ENCODE measurements around the gene SYT13. TPM values are rescaled to one million over a fixed set of nuclear protein-coding genes. Genes with fewer than 3 reads are reported as not detected.

Gene SYT13
- total and polyA plus RNA-seq, 7 experiments from 2014 or later, result not detected

DNA sequence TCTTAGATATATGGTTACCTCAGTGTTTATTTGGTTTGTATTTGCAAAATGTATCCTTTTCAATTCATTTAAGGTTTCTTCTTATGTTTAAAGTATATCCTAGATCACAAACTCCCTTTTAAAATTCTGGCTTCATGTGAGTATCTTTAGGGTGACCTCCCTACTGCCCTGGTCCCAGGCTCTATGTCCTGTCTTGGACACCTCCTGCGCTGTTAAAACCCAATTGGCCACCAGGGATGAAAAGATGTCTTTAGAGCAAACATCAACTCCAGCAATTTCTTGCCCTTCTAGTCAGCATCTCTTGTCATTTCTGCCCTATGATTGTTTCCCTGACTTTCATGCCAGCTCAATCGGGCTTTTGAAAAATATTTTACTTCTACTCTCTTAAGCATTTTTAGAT is 28.8 kb upstream of the SYT13 start:
- H3K27ac ChIP-seq (ENCODE audit: low read depth, low read length), result no peak overlapping the region
- no peak overlapping the region for H3K4me3 ChIP-seq (ENCODE audit: low read length)
- H3K27ac Mint-ChIP-seq, result no peak overlapping the region
- peaks cover 25 to 41% (median 27%) of the 10 kb centered on the region in 5 donors for H3K27me3 Mint-ChIP-seq
- no peak for DNase-seq
- ChIA-PET POLR2A (no interaction called here), CTCF (no interaction called here)
- no peaks in the 10 kb centered on the region for H3K9me3 ChIP-seq (ENCODE audit: control insufficient read depth in 2 of 3, low read length in 3 of 3)
- ATAC-seq, result no peak
- intact Hi-C loops (cut with micrococcal nuclease), result no loop called here
- no peaks in the 10 kb centered on the region for H3K36me3 ChIP-seq (ENCODE audit: control insufficient read depth in 2 of 3, insufficient read depth in 3 of 3, low read length in 3 of 3)
- peaks cover 0 to 7% (median 0%) of the 10 kb centered on the region in 11 donors for H3K9me3 Mint-ChIP-seq
- H3K27me3 ChIP-seq (ENCODE audit: control insufficient read depth in 2 of 2, insufficient read depth in 2 of 2, low read length in 2 of 2), result no peaks in the 10 kb centered on the region
- H3K4me1 Mint-ChIP-seq, result no peaks in the 10 kb centered on the region
- no peaks in the 10 kb centered on the region for H3K4me1 ChIP-seq (ENCODE audit: control insufficient read depth in 2 of 2, insufficient read depth in 2 of 2, low read length in 2 of 2)
- no peaks in the 10 kb centered on the region for H3K36me3 Mint-ChIP-seq
- no peak overlapping the region for H3K4me3 Mint-ChIP-seq

DNA sequence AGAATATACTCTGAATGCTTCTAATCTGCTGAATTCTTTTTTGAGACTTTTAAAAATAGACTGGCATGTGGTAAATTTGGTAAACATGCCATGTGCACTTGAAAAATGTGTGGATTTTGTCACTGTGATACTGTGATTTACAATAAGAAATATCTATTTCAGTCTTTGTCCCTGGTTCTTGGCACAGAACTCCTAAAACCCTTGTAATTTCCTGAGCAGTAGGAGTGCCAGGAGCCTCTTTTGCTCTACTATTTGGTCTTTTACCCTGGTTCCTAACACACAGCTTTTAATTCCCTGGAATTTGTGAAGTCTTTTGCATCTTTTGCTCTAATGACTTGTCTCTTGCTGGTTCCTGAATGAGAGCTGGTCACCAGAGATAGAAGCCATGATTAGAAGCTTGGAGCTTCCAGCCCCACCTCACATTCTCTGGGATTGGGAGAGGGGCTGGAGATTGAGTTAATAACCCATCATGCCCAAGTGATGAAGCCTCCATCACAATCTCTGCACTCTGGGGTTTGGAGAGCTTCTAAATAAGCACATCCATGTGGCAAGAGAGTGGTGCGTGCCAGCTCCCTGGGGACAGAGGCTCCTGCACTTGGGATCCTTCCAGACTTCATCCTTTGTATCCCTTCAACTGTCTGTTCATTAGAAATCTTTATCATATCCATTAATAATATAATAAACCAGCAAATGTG is 27.2 kb upstream of the SYT13 start:
- POLR2A ChIA-PET, result no interaction called here
- intact Hi-C loops (cut with micrococcal nuclease), result no loop called here
- DNase-seq, result no peak

DNA sequence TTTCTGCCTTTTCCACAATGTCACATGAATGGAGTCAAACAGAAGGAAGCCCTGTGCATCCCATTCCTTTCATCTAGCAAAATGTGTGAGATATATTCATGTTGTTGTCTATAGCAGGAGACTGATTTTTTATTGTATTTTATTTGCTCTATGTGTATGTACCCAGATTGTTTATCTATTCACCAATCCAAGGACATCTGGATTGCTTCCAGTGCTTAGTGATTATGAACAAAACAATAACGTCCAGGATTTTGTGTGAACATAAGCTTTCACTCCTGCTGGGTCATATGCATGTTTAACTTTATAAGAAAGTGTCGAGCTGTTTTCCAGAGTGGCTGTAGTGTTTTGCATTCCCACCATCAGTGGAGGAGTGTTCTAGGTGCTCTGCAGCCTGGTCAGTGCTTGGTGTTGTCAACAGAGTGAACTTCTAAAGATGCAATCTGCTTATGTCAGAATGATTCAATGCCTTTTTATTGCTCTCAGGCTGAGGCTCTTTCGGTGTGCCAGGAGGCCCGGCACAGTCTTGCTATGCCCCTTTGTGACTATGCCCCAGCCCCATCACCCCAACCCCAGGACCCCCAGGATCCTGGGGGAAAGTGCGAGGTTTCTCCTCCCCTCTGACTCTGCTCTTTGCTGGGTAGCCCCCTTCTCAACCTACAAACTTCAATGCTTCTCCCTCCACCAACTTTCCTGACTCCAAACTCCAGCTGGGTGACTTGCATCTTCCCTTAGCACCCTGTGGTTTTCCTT is 19.9 kb upstream of the SYT13 start:
- ChIA-PET POLR2A (no interaction called here), CTCF (interaction anchor here (0.7 to 1.4 kb wide), 2 partner anchors 9 to 198 kb away, joined by 3 read pairs; no protein-coding TSS in a partner anchor)
- Histone ChIP-seq H3K27me3 (ENCODE audit: control insufficient read depth in 2 of 2, insufficient read depth in 2 of 2, low read length in 2 of 2) (no peaks in the 10 kb centered on the region), H3K4me3 (ENCODE audit: low read length) (no peak overlapping the region), H3K27ac (ENCODE audit: low read depth, low read length) (no peak overlapping the region), H3K4me1 (ENCODE audit: control insufficient read depth in 2 of 2, insufficient read depth in 2 of 2, low read length in 2 of 2) (no peaks in the 10 kb centered on the region), H3K36me3 (ENCODE audit: control insufficient read depth in 2 of 3, insufficient read depth in 3 of 3, low read length in 3 of 3) (no peaks in the 10 kb centered on the region), H3K9me3 (ENCODE audit: control insufficient read depth in 2 of 3, low read length in 3 of 3) (no peaks in the 10 kb centered on the region)
- DNase-seq, result no peak
- H3K36me3 Mint-ChIP-seq, result no peaks in the 10 kb centered on the region
- H3K27me3 Mint-ChIP-seq, result peaks cover 0 to 17% (median 0%) of the 10 kb centered on the region in 5 donors
- no peaks in the 10 kb centered on the region for H3K4me1 Mint-ChIP-seq
- no peak for ATAC-seq
- peaks cover 0 to 7% (median 0%) of the 10 kb centered on the region in 11 donors for H3K9me3 Mint-ChIP-seq
- no peak overlapping the region for H3K27ac Mint-ChIP-seq
- no peak overlapping the region for H3K4me3 Mint-ChIP-seq
- intact Hi-C loops (cut with micrococcal nuclease), result no loop called here

More for the DNA sequence above, 27.2 kb upstream of the SYT13 start:
- Mint-ChIP-seq H3K4me1 (no peaks in the 10 kb centered on the region), H3K36me3 (no peaks in the 10 kb centered on the region), H3K4me3 (no peak overlapping the region), H3K27me3 (peaks cover 21 to 39% (median 27%) of the 10 kb centered on the region in 5 donors), H3K9me3 (peaks cover 0 to 7% (median 0%) of the 10 kb centered on the region in 11 donors), H3K27ac (no peak overlapping the region)
- H3K4me1 ChIP-seq (ENCODE audit: control insufficient read depth in 2 of 2, insufficient read depth in 2 of 2, low read length in 2 of 2), result no peaks in the 10 kb centered on the region
- no peak overlapping the region for H3K4me3 ChIP-seq (ENCODE audit: low read length)
- no peaks in the 10 kb centered on the region for H3K9me3 ChIP-seq (ENCODE audit: control insufficient read depth in 2 of 3, low read length in 3 of 3)
- H3K27ac ChIP-seq (ENCODE audit: low read depth, low read length), result no peak overlapping the region
- CTCF ChIA-PET, result interaction anchor here (0.8 kb wide), 1 partner anchor 201 kb away, joined by 3 read pairs; no protein-coding TSS in a partner anchor
- H3K27me3 ChIP-seq (ENCODE audit: control insufficient read depth in 2 of 2, insufficient read depth in 2 of 2, low read length in 2 of 2), result no peaks in the 10 kb centered on the region
- no peak for ATAC-seq
- H3K36me3 ChIP-seq (ENCODE audit: control insufficient read depth in 2 of 3, insufficient read depth in 3 of 3, low read length in 3 of 3), result no peaks in the 10 kb centered on the region

DNA sequence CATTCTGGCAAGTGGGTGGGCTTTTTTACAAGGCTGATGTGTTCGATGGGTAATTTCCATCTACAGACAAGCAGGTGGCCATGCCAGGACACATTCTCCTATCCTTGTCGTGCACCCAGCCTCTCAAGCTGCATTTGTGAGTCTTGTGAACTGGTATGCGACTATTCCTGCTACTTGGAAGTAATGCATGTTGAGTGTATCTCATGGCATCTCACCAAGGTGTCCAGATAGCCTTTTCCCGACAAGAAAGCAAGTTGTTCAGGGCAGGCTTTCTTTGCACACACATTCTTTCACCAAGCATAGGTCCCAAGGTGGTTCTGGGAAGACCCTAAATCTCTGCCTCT is 18.8 kb upstream of the SYT13 start:
- POLR2A ChIA-PET, result no interaction called here

GRCh38 chr11:45304111-45304991 is 18.2 kb upstream of the SYT13 start:
- no peak overlapping the region for H3K4me3 Mint-ChIP-seq

More for the DNA sequence above, 18.8 kb upstream of the SYT13 start:
- H3K4me3 ChIP-seq (ENCODE audit: low read length), result no peak overlapping the region
- peaks cover 0 to 14% (median under 1%) of the 10 kb centered on the region in 5 donors for H3K27me3 Mint-ChIP-seq
- intact Hi-C loops (cut with micrococcal nuclease), result no loop called here
- ATAC-seq, result no peak
- no peaks in the 10 kb centered on the region for H3K36me3 Mint-ChIP-seq
- H3K27me3 ChIP-seq (ENCODE audit: control insufficient read depth in 2 of 2, insufficient read depth in 2 of 2, low read length in 2 of 2), result no peaks in the 10 kb centered on the region
- CTCF ChIA-PET, result no interaction called here
- no peaks in the 10 kb centered on the region for H3K36me3 ChIP-seq (ENCODE audit: control insufficient read depth in 2 of 3, insufficient read depth in 3 of 3, low read length in 3 of 3)
- H3K4me1 ChIP-seq (ENCODE audit: control insufficient read depth in 2 of 2, insufficient read depth in 2 of 2, low read length in 2 of 2), result no peaks in the 10 kb centered on the region
- no peak overlapping the region for H3K27ac ChIP-seq (ENCODE audit: low read depth, low read length)
- no peaks in the 10 kb centered on the region for H3K9me3 ChIP-seq (ENCODE audit: control insufficient read depth in 2 of 3, low read length in 3 of 3)
- H3K27ac Mint-ChIP-seq, result no peak overlapping the region
- DNase-seq, result no peak
- peaks cover 0 to 2% (median 0%) of the 10 kb centered on the region in 11 donors for H3K9me3 Mint-ChIP-seq
- no peak overlapping the region for H3K4me3 Mint-ChIP-seq
- no peaks in the 10 kb centered on the region for H3K4me1 Mint-ChIP-seq

GRCh38 chr11:45303316-45303715 is 17.2 kb upstream of the SYT13 start:
- ChIA-PET POLR2A (no interaction called here), CTCF (no interaction called here)
- Histone ChIP-seq H3K27me3 (ENCODE audit: control insufficient read depth in 2 of 2, insufficient read depth in 2 of 2, low read length in 2 of 2) (no peaks in the 10 kb centered on the region), H3K4me3 (ENCODE audit: low read length) (no peak overlapping the region), H3K4me1 (ENCODE audit: control insufficient read depth in 2 of 2, insufficient read depth in 2 of 2, low read length in 2 of 2) (no peaks in the 10 kb centered on the region), H3K9me3 (ENCODE audit: control insufficient read depth in 2 of 3, low read length in 3 of 3) (no peaks in the 10 kb centered on the region), H3K27ac (ENCODE audit: low read depth, low read length) (no peak overlapping the region), H3K36me3 (ENCODE audit: control insufficient read depth in 2 of 3, insufficient read depth in 3 of 3, low read length in 3 of 3) (no peaks in the 10 kb centered on the region)
- Mint-ChIP-seq H3K4me1 (no peaks in the 10 kb centered on the region), H3K27ac (no peak overlapping the region), H3K27me3 (peaks cover 0 to 14% (median 7%) of the 10 kb centered on the region in 5 donors), H3K9me3 (no peaks in the 10 kb centered on the region), H3K36me3 (no peaks in the 10 kb centered on the region), H3K4me3 (no peak overlapping the region)
- intact Hi-C loops (cut with micrococcal nuclease), result no loop called here
- DNase-seq (no peak), ATAC-seq (no peak)

More at GRCh38 chr11:45304111-45304991, 18.2 kb upstream of the SYT13 start:
- H3K9me3 ChIP-seq (ENCODE audit: control insufficient read depth in 2 of 3, low read length in 3 of 3), result no peaks in the 10 kb centered on the region
- no peak overlapping the region for H3K4me3 ChIP-seq (ENCODE audit: low read length)
- ChIA-PET POLR2A (no interaction called here), CTCF (no interaction called here)
- no peaks in the 10 kb centered on the region for H3K27me3 ChIP-seq (ENCODE audit: control insufficient read depth in 2 of 2, insufficient read depth in 2 of 2, low read length in 2 of 2)
- Mint-ChIP-seq H3K36me3 (no peaks in the 10 kb centered on the region), H3K27ac (no peak overlapping the region), H3K4me1 (no peaks in the 10 kb centered on the region), H3K27me3 (peaks cover 0 to 20% (median 7%) of the 10 kb centered on the region in 5 donors), H3K9me3 (no peaks in the 10 kb centered on the region)
- intact Hi-C loops (cut with micrococcal nuclease), result no loop called here
- DNase-seq, result no peak
- no peaks in the 10 kb centered on the region for H3K36me3 ChIP-seq (ENCODE audit: control insufficient read depth in 2 of 3, insufficient read depth in 3 of 3, low read length in 3 of 3)
- no peaks in the 10 kb centered on the region for H3K4me1 ChIP-seq (ENCODE audit: control insufficient read depth in 2 of 2, insufficient read depth in 2 of 2, low read length in 2 of 2)
- H3K27ac ChIP-seq (ENCODE audit: low read depth, low read length), result no peak overlapping the region
- no peak for ATAC-seq

Data from naive thymus-derived CD4-positive, alpha-beta T cell (primary cell).